ENCODE results near the gene VPS13D.

The VPS13D gene

GRCh38 chr1:12290828-12291227 lies 61.0 kb downstream of the VPS13D start:
- no peaks in the 10 kb centered on the region for H3K9me2 ChIP-seq (replicated peaks; ENCODE audit: insufficient read depth, low read length)
- no peaks in the 10 kb centered on the region for H3K36me3 ChIP-seq (replicated peaks; ENCODE audit: insufficient read depth, low read length)
- DNase-seq, result no peak
- H3K79me2 ChIP-seq (ENCODE audit: low read length), result no peaks in the 10 kb centered on the region
- H3K9ac ChIP-seq (ENCODE audit: low read length), result no peak overlapping the region
- H3K4me2 ChIP-seq (ENCODE audit: low read depth, low read length), result no peak overlapping the region
- no peaks in the 10 kb centered on the region for H3K9me3 ChIP-seq (replicated peaks; ENCODE audit: insufficient read depth, low read length)
- H4K20me1 ChIP-seq (ENCODE audit: insufficient read depth, low read length), result no peaks in the 10 kb centered on the region
- no peak for TF ChIP-seq EZH2 (optimal IDR thresholded peaks at IDR 0.05; ENCODE audit: low read depth, low read length)
- TF ChIP-seq EZH2phosphoT487 (IDR thresholded peaks at IDR 0.05; ENCODE audit: low read length), result no peak
- TF ChIP-seq, protein P1, sequence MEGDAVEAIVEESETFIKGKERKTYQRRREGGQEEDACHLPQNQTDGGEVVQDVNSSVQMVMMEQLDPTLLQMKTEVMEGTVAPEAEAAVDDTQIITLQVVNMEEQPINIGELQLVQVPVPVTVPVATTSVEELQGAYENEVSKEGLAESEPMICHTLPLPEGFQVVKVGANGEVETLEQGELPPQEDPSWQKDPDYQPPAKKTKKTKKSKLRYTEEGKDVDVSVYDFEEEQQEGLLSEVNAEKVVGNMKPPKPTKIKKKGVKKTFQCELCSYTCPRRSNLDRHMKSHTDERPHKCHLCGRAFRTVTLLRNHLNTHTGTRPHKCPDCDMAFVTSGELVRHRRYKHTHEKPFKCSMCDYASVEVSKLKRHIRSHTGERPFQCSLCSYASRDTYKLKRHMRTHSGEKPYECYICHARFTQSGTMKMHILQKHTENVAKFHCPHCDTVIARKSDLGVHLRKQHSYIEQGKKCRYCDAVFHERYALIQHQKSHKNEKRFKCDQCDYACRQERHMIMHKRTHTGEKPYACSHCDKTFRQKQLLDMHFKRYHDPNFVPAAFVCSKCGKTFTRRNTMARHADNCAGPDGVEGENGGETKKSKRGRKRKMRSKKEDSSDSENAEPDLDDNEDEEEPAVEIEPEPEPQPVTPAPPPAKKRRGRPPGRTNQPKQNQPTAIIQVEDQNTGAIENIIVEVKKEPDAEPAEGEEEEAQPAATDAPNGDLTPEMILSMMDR (IDR thresholded peaks at IDR 0.05; ENCODE audit: low read length), result no peak
- H3K4me1 ChIP-seq (ENCODE audit: low read length), result peaks cover 15% of the 10 kb centered on the region
- H3K27ac ChIP-seq (ENCODE audit: low read length), result no peak overlapping the region
- H2AFZ ChIP-seq (ENCODE audit: low read length), result no peak overlapping the region
- no peaks in the 10 kb centered on the region for H3K27me3 ChIP-seq (replicated peaks; ENCODE audit: insufficient read depth, low read length)
- H3F3A ChIP-seq (ENCODE audit: insufficient read depth, low read length), result peaks cover 9% of the 10 kb centered on the region; the same call in 1 of the 2 replicates
- H3K4me3 ChIP-seq (ENCODE audit: low read length), result no peak overlapping the region

DNA sequence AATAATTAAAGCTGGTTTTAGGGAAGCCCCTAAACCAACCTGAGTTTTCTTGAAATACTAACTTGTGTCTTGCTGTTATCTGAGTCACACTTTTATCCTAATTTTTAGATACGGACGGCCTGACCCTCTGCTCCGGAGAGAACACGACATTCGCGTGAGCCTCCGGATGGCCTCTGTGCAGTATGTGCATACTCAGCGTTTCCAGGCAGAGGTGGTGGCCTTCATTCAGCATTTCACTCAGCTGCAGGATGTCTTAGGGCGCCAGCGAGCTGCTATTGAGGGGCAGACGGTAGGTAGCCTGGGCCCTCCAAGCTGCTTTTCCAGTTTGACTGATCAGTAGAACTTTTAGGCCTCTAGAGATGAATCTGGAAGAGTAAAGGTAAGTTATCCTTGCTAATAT lies 63.6 kb downstream of the VPS13D start:
- Histone ChIP-seq H3K36me3 (replicated peaks; ENCODE audit: insufficient read depth, low read length) (no peaks in the 10 kb centered on the region), H3K9ac (ENCODE audit: low read length) (no peak overlapping the region), H3K27me3 (replicated peaks; ENCODE audit: insufficient read depth, low read length) (no peaks in the 10 kb centered on the region)

DNA sequence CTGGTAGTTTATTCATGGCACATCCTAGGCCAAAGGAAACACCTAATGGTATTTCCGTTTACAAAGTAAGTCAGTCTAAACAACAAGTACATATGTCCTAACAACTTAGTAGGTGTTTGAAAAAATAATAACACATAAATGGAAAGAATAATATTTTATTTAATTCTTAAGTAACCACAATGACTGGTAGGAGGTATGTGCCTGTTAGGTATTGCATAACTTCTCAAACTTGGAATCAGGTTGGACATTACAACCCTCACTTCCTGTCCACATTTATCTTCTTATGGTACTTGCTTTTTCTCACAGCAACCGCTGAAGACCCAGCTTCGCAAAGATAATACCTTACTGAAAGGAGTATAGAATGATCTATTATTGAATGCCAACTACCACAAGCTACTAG lies 64.2 kb downstream of the VPS13D start:
- Histone ChIP-seq H4K20me1 (ENCODE audit: insufficient read depth, low read length) (no peaks in the 10 kb centered on the region), H3K27ac (ENCODE audit: low read length) (no peak overlapping the region), H3K9me3 (replicated peaks; ENCODE audit: insufficient read depth, low read length) (no peaks in the 10 kb centered on the region), H3F3A (ENCODE audit: insufficient read depth, low read length) (no peaks in the 10 kb centered on the region), H3K4me3 (ENCODE audit: low read length) (no peak overlapping the region), H3K4me2 (ENCODE audit: low read depth, low read length) (no peak overlapping the region), H3K4me1 (ENCODE audit: low read length) (no peaks in the 10 kb centered on the region), H3K36me3 (replicated peaks; ENCODE audit: insufficient read depth, low read length) (no peaks in the 10 kb centered on the region), H3K79me2 (ENCODE audit: low read length) (no peaks in the 10 kb centered on the region), H3K9me2 (replicated peaks; ENCODE audit: insufficient read depth, low read length) (no peaks in the 10 kb centered on the region), H3K9ac (ENCODE audit: low read length) (no peak overlapping the region), H3K27me3 (replicated peaks; ENCODE audit: insufficient read depth, low read length) (no peaks in the 10 kb centered on the region), H2AFZ (ENCODE audit: low read length) (no peak overlapping the region)
- TF ChIP-seq EZH2phosphoT487 (IDR thresholded peaks at IDR 0.05; ENCODE audit: low read length) (no peak), EZH2 (optimal IDR thresholded peaks at IDR 0.05; ENCODE audit: low read depth, low read length) (no peak)
- TF ChIP-seq, protein P1 (IDR thresholded peaks at IDR 0.05; ENCODE audit: low read length), result no peak
- no peak for DNase-seq

More for the DNA sequence above, 63.6 kb downstream of the VPS13D start:
- no peaks in the 10 kb centered on the region for H3F3A ChIP-seq (ENCODE audit: insufficient read depth, low read length)
- TF ChIP-seq, protein P1 (IDR thresholded peaks at IDR 0.05; ENCODE audit: low read length), result no peak
- TF ChIP-seq EZH2phosphoT487 (IDR thresholded peaks at IDR 0.05; ENCODE audit: low read length), result no peak
- TF ChIP-seq EZH2 (optimal IDR thresholded peaks at IDR 0.05; ENCODE audit: low read depth, low read length), result no peak
- no peak for DNase-seq
- H3K9me3 ChIP-seq (replicated peaks; ENCODE audit: insufficient read depth, low read length), result no peaks in the 10 kb centered on the region
- no peaks in the 10 kb centered on the region for H3K79me2 ChIP-seq (ENCODE audit: low read length)
- H3K4me3 ChIP-seq (ENCODE audit: low read length), result no peak overlapping the region
- H2AFZ ChIP-seq (ENCODE audit: low read length), result no peak overlapping the region
- no peak overlapping the region for H3K27ac ChIP-seq (ENCODE audit: low read length)
- H4K20me1 ChIP-seq (ENCODE audit: insufficient read depth, low read length), result no peaks in the 10 kb centered on the region
- H3K9me2 ChIP-seq (replicated peaks; ENCODE audit: insufficient read depth, low read length), result no peaks in the 10 kb centered on the region
- H3K4me1 ChIP-seq (ENCODE audit: low read length), result peaks cover 3% of the 10 kb centered on the region
- H3K4me2 ChIP-seq (ENCODE audit: low read depth, low read length), result no peak overlapping the region
